Thyroid gland (tissue), 4 donors: Measurements from ENCODE around the gene DOCK10. TPM values are rescaled to one million over a fixed set of nuclear protein-coding genes. Genes with fewer than 3 reads are reported as not detected.

Experiments
- DNase-seq, 2 donors: peaks; one replicate each; pipeline ENCODE4 v3.0.0-alpha.2; 2019
- H3K27ac ChIP-seq, 3 donors: fragments of 200-600 bp; sonication (generic); 1 replicate in 2 of 3; 2 replicates in 1 of 3; pipeline ENCODE4 v1.5.1; 2016 to 2019; ENCODE audit warnings: mild to moderate bottlenecking in 1 of 3, moderate library complexity in 1 of 3
- H3K27me3 ChIP-seq: fragments of 200-600 bp; sonication (generic); one replicate; pipeline ENCODE4 v1.5.1; 2019
- H3K36me3 ChIP-seq, 2 donors: fragments of 200-600 bp; sonication (generic); one replicate each; pipeline ENCODE4 v1.5.1; 2016 to 2019
- H3K4me1 ChIP-seq, 2 donors: fragments of 200-600 bp; sonication (generic); one replicate each; pipeline ENCODE4 v1.5.1; 2017 to 2019
- H3K4me3 ChIP-seq, 3 donors: fragments of 200-600 bp; sonication (generic); replicated peaks in 1 of 3; 1 replicate in 2 of 3; 2 replicates in 1 of 3; pipeline ENCODE4 v1.5.1; 2016; ENCODE audit warnings: mild to moderate bottlenecking in 1 of 3
- H3K9me3 ChIP-seq: fragments of 200-600 bp; sonication (generic); one replicate; pipeline ENCODE4 v1.5.1; 2017
- POLR2A ChIP-seq, 2 donors: fragments of 450-650 bp; IDR thresholded peaks; one replicate each; pipeline ENCODE4 v1.6.1; 2017; ENCODE audit warnings: antibody characterized with exemption in 2 of 2, mild to moderate bottlenecking in 2 of 2, moderate library complexity in 1 of 2
- WGBS, 2 donors: methylation state at CpG; one replicate each; pipeline ENCODE4 v1.1.5; 2017; 5-methylcytosine and 5-hydroxymethylcytosine counted together
- intact Hi-C: fragments of 100-400 bp; cut with DNase I; formaldehyde crosslinking; loops from one replicate; pipeline ENCODE4 v1.15.1; 2023
- total RNA-seq, 4 donors: library from RNA; depleted of rRNA; stranded (reverse); fragments of >200 nt; gene quantifications; one replicate each; pipeline ENCODE4 v1.2.3, GENCODE V29; 2016
- TF ChIP-seq, protein P1 (sequence below), 6 experiments: fragments of 200-600 bp in 3 of 6; fragments of 450-650 bp in 3 of 6; sonication (generic) in 3 of 6; IDR thresholded peaks; one replicate each; pipeline ENCODE4 v1.5.1; 2016 to 2019; ENCODE audit warnings: antibody characterized with exemption in 6 of 6, mild to moderate bottlenecking in 2 of 6, inconsistent platforms in 1 of 6, moderate library complexity in 1 of 6

Gene DOCK10
- total RNA-seq, 4 donors from 2014 or later, result 4.6 to 8.9 (median 7.1) TPM

DNA sequence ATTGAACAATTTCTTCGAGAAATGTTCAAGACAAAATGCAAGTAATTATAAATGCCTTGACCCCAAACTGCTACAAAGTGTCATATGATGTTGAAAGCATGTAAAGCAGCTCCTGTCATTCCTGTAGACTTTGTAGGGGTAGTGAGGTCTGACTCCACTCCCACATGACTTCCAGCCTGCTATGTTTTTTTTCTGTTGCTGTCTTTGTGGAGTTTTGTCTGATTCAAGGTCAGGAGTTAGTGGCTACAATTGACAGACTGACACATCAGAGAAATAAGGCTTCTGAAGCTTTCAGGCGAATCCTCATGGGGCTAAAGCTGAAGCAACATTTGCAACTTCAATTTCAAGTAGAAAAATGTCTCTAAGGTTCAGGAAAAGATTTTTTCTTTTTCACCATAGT is 262.2 kb downstream of the DOCK10 start:
- no peak overlapping the region for H3K27ac ChIP-seq
- no peaks in the 10 kb centered on the region for H3K9me3 ChIP-seq
- peaks cover 0 to 10% of the 10 kb centered on the region in 2 donors for H3K4me1 ChIP-seq
- no peak for TF ChIP-seq POLR2A (IDR thresholded peaks at IDR 0.05)
- H3K36me3 ChIP-seq, result no peaks in the 10 kb centered on the region
- no peak for DNase-seq
- intact Hi-C loops, result no loop called here
- H3K27me3 ChIP-seq, result no peaks in the 10 kb centered on the region
- 83 to 88% methylated on average over 2 of the region's 2 CpGs for WGBS, 2 donors
- H3K4me3 ChIP-seq, result no peak overlapping the region

DNA sequence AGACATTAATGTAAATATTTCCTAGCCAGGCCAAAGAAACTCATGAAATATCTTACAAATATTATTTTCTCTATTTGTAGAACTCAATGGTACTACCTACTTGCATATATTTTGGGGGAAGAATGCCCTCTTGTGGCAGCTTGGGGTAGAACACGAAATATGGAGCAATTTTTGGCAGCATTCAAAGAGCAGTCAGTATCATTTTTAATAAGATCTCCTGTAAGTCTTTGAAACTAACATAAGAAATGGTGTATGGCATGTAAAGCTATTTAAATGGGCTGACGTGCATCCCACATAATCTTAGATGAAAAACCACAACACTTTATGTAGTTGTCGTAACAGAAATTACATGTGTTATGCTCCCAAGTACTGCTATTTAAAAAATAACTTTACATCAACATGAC is 263.8 kb downstream of the DOCK10 start:
- TF ChIP-seq, protein P1, sequence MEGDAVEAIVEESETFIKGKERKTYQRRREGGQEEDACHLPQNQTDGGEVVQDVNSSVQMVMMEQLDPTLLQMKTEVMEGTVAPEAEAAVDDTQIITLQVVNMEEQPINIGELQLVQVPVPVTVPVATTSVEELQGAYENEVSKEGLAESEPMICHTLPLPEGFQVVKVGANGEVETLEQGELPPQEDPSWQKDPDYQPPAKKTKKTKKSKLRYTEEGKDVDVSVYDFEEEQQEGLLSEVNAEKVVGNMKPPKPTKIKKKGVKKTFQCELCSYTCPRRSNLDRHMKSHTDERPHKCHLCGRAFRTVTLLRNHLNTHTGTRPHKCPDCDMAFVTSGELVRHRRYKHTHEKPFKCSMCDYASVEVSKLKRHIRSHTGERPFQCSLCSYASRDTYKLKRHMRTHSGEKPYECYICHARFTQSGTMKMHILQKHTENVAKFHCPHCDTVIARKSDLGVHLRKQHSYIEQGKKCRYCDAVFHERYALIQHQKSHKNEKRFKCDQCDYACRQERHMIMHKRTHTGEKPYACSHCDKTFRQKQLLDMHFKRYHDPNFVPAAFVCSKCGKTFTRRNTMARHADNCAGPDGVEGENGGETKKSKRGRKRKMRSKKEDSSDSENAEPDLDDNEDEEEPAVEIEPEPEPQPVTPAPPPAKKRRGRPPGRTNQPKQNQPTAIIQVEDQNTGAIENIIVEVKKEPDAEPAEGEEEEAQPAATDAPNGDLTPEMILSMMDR (IDR thresholded peaks at IDR 0.05), result peak in 5 of 6 experiments; percentile 33 to 81 (median 70)
- TF ChIP-seq POLR2A (IDR thresholded peaks at IDR 0.05), result no peak
- Histone ChIP-seq H3K9me3 (no peaks in the 10 kb centered on the region), H3K27ac (no peak overlapping the region), H3K4me1 (peaks cover 0 to 10% of the 10 kb centered on the region in 2 donors), H3K27me3 (no peaks in the 10 kb centered on the region), H3K4me3 (no peak overlapping the region), H3K36me3 (no peaks in the 10 kb centered on the region)
- 33 to 34% methylated on average over 3 of the region's 3 CpGs for WGBS, 2 donors
- peak; percentile 51 to 62 for DNase-seq
- intact Hi-C loops, result loop anchor here (10.0 kb wide), 1 partner anchor 424 kb away; no protein-coding TSS in a partner anchor

DNA sequence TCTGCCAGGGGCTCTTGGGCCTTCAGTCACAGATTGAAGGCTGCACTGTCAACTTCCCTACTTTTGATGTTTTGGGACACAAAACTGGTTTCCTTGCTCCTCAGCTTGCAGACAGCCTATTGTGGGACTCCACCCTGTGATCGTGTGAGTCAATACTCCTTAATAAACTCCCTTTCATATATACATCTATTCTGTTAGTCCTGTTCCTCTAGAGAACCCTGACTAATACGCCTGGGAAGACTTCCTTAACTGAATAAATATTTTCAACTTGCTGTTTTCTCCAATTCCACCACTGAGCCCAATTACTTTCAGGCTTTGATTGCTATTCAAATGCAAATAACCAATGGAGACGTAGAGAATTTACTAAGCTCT is 264.7 kb downstream of the DOCK10 start:
- no peak for TF ChIP-seq POLR2A (IDR thresholded peaks at IDR 0.05)
- TF ChIP-seq, protein P1 (IDR thresholded peaks at IDR 0.05), result no peak
- H3K4me1 ChIP-seq, result peaks cover 0 to 10% of the 10 kb centered on the region in 2 donors
- WGBS, 2 donors, result 93 to 94% methylated on average over 3 of the region's 3 CpGs
- no peak overlapping the region for H3K27ac ChIP-seq
- H3K9me3 ChIP-seq, result no peaks in the 10 kb centered on the region
- no peak for DNase-seq
- H3K27me3 ChIP-seq, result no peaks in the 10 kb centered on the region
- no peak overlapping the region for H3K4me3 ChIP-seq
- no peaks in the 10 kb centered on the region for H3K36me3 ChIP-seq
- intact Hi-C loops, result loop anchor here (10.0 kb wide), 1 partner anchor 423 kb away; no protein-coding TSS in a partner anchor

DNA sequence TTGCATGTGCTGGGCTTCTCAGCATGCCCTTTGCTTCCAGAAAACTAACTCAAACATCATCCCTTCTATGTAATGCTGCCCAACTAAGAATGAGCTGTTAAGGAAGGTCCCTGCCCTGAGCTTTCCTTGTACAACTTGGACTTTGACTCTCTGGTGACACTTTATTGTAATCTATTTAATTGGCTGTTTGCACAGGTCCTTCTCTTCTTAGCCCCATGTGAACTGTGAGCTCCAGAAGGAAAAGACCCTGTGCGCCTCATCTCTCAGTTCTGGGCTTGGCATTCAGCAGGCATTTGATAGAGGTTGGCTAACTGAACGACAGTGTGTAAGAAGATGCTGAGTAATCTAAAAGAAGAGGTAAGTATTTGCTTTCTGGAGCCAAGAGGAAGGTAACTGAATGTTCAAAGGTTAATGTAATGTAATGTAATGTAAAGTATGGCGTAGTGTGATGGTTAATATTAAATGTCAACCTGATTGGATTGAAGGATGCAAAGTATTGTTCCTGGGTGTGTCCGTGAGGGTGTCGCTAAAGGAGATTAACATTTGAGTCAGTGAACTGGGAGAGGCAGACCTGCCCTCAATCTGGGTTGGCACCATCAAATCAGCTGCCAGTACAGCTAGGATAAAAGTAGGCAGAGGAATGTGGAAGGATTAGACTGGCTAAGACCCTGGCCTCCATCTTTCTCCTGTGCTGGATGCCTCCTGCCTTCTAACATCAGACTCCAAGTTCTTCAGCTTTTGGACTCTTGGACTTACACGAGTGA is 265.3 kb downstream of the DOCK10 start:
- no peaks in the 10 kb centered on the region for H3K9me3 ChIP-seq
- H3K4me3 ChIP-seq, result no peak overlapping the region
- no peaks in the 10 kb centered on the region for H3K27me3 ChIP-seq
- no peak for TF ChIP-seq POLR2A (IDR thresholded peaks at IDR 0.05)
- TF ChIP-seq, protein P1 (IDR thresholded peaks at IDR 0.05), result no peak
- H3K36me3 ChIP-seq, result no peaks in the 10 kb centered on the region
- no peak overlapping the region for H3K27ac ChIP-seq
- intact Hi-C loops, result loop anchor here (10.0 kb wide), 1 partner anchor 422 kb away; no protein-coding TSS in a partner anchor
- DNase-seq, result no peak
- 87 to 88% methylated on average over 6 of the region's 6 CpGs for WGBS, 2 donors
- H3K4me1 ChIP-seq, result peaks cover 0 to 10% of the 10 kb centered on the region in 2 donors

DNA sequence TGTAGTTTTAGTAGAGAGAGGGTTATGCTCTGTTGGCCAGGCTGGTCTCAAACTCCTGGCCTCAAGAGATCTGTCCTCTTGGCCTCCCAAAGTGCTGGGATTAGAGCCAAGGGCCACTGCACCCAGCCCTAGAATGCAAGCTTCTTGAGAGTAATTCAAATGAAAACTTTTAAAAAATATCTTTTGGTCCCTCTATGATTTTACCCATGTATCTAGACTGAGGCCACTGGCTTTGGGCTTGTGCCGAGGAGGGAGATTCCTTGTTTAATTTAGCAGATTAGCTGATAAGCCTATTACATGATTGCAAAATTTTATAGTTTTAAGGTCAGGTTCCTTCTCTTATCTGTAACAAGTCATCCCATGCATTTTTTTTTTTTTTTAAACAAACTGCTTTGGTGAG is 266.6 kb downstream of the DOCK10 start:
- 22 to 55% methylated on average over 1 of the region's 1 CpG for WGBS, 2 donors
- Histone ChIP-seq H3K4me3 (no peak overlapping the region), H3K27ac (no peak overlapping the region), H3K27me3 (no peaks in the 10 kb centered on the region), H3K36me3 (no peaks in the 10 kb centered on the region), H3K4me1 (peaks cover 0 to 10% of the 10 kb centered on the region in 2 donors), H3K9me3 (no peaks in the 10 kb centered on the region)
- intact Hi-C loops, result loop anchor here (10.0 kb wide), 1 partner anchor 421 kb away; no protein-coding TSS in a partner anchor
- DNase-seq, result peak; percentile 71
- TF ChIP-seq POLR2A (IDR thresholded peaks at IDR 0.05), result no peak
- TF ChIP-seq, protein P1 (IDR thresholded peaks at IDR 0.05), result no peak
